ENCODE results near the gene PNPLA7.
A peak's percentile ranks its signal among the peaks of the same experiment; 100 is the strongest.

The PNPLA7 gene

GRCh38 chr9:137463931-137464290 is 86.3 kb downstream of the PNPLA7 start:
- TF ChIP-seq SCRT2 (tag by site-specific recombination; IDR thresholded peaks at IDR 0.05) (peak; percentile 39; the same call in 1 of the 2 replicates), ZNF610 (tag by site-specific recombination; IDR thresholded peaks at IDR 0.05; ENCODE audit: borderline replicate concordance) (no peak), KLF9 (tag by site-specific recombination; IDR thresholded peaks at IDR 0.05; ENCODE audit: low read depth) (0 out of 2 replicates have a peak, but pooled peaks have one; percentile 15)
- Histone ChIP-seq H3K27ac (ENCODE audit: extremely low read depth, low read depth, low read length) (no peak overlapping the region), H3K4me3 (ENCODE audit: low read depth, low read length) (no peak overlapping the region), H3K9me3 (ENCODE audit: control insufficient read depth, insufficient read depth, low read depth, low read length) (no peaks in the 10 kb centered on the region), H3K4me1 (ENCODE audit: control insufficient read depth, insufficient read depth, low read length) (peaks cover 6% of the 10 kb centered on the region; the same call in 1 of the 2 replicates), H3K36me3 (ENCODE audit: control insufficient read depth in 2 of 2, insufficient read depth in 1 of 2, low read length in 2 of 2) (no peaks in the 10 kb centered on the region)
- ChIA-PET CTCF (no interaction called here), POLR2A (no interaction called here)

- Histone ChIP-seq H3K36me3 (ENCODE audit: control insufficient read depth in 2 of 2, insufficient read depth in 1 of 2, low read length in 2 of 2) (no peaks in the 10 kb centered on the region), H3K4me3 (ENCODE audit: low read depth, low read length) (no peak overlapping the region), H3K27ac (ENCODE audit: extremely low read depth, low read depth, low read length) (no peak overlapping the region), H3K4me1 (ENCODE audit: control insufficient read depth, insufficient read depth, low read length) (peaks cover 6% of the 10 kb centered on the region), H3K9me3 (ENCODE audit: control insufficient read depth, insufficient read depth, low read depth, low read length) (no peaks in the 10 kb centered on the region)
- TF ChIP-seq ZNF510 (tag by site-specific recombination; IDR thresholded peaks at IDR 0.05; ENCODE audit: insufficient replicate concordance) (no peak), ZNF521 (tag by site-specific recombination; IDR thresholded peaks at IDR 0.05) (no peak), OSR2 (tag by site-specific recombination; IDR thresholded peaks at IDR 0.05) (no peak), ZNF155 (tag by site-specific recombination; IDR thresholded peaks at IDR 0.05) (no peak), ZNF146 (tag by site-specific recombination; IDR thresholded peaks at IDR 0.05) (no peak), ZBTB44 (tag by site-specific recombination; IDR thresholded peaks at IDR 0.05) (no peak), ZNF449 (tag by site-specific recombination; IDR thresholded peaks at IDR 0.05) (no peak), ZNF433 (tag by site-specific recombination; IDR thresholded peaks at IDR 0.05; ENCODE audit: low read depth) (no peak), ZNF701 (tag by site-specific recombination; IDR thresholded peaks at IDR 0.05) (no peak), ZNF704 (tag by site-specific recombination; IDR thresholded peaks at IDR 0.05) (no peak), ZNF221 (tag by site-specific recombination; IDR thresholded peaks at IDR 0.05; ENCODE audit: borderline replicate concordance) (no peak), ZBTB11 (tag by site-specific recombination; conservative IDR thresholded peaks at IDR 0.05; ENCODE audit: low read depth) (no peak), ZNF747 (tag by site-specific recombination; IDR thresholded peaks at IDR 0.05) (no peak), ZNF274 (IDR thresholded peaks at IDR 0.05; ENCODE audit: low read length) (no peak), ZNF274 (tag by site-specific recombination; IDR thresholded peaks at IDR 0.05; ENCODE audit: borderline replicate concordance) (no peak), ZNF175 (tag by site-specific recombination; IDR thresholded peaks at IDR 0.05) (no peak), KLF8 (tag by site-specific recombination; IDR thresholded peaks at IDR 0.05) (no peak), ZNF600 (tag by site-specific recombination; IDR thresholded peaks at IDR 0.05) (no peak), ZNF621 (tag by site-specific recombination; IDR thresholded peaks at IDR 0.05) (no peak)
- POLR2A ChIA-PET = interaction anchor here (0.5 kb wide), 1 partner anchor 91 kb away, joined by 3 read pairs; no protein-coding TSS in a partner anchor
- CTCF ChIA-PET = interaction anchor here (1.5 kb wide), 1 partner anchor 177 kb away, joined by 4 read pairs; no protein-coding TSS in a partner anchor
These were observed 86.9 kb downstream of the PNPLA7 start for GRCh38 chr9:137462986-137463930.

All from HEK293 (cell line).